SW480 (cell line): Measurements from ENCODE around the gene FAM43B.
A peak's percentile ranks its signal among the peaks of the same experiment; 100 is the strongest.
"Not testable (repeated sequence)": the region's sequence is repeated elsewhere in the genome, so short reads cannot be mapped to it uniquely, and the experiment has no call there.

Experiments
- DNase-seq: peaks from one replicate; pipeline ENCODE4 v3.0.0-alpha.2; 2016; ENCODE audit warnings: low spot score

Gene FAM43B, protein sequence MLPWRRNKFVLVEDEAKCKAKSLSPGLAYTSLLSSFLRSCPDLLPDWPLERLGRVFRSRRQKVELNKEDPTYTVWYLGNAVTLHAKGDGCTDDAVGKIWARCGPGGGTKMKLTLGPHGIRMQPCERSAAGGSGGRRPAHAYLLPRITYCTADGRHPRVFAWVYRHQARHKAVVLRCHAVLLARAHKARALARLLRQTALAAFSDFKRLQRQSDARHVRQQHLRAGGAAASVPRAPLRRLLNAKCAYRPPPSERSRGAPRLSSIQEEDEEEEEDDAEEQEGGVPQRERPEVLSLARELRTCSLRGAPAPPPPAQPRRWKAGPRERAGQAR

DNA sequence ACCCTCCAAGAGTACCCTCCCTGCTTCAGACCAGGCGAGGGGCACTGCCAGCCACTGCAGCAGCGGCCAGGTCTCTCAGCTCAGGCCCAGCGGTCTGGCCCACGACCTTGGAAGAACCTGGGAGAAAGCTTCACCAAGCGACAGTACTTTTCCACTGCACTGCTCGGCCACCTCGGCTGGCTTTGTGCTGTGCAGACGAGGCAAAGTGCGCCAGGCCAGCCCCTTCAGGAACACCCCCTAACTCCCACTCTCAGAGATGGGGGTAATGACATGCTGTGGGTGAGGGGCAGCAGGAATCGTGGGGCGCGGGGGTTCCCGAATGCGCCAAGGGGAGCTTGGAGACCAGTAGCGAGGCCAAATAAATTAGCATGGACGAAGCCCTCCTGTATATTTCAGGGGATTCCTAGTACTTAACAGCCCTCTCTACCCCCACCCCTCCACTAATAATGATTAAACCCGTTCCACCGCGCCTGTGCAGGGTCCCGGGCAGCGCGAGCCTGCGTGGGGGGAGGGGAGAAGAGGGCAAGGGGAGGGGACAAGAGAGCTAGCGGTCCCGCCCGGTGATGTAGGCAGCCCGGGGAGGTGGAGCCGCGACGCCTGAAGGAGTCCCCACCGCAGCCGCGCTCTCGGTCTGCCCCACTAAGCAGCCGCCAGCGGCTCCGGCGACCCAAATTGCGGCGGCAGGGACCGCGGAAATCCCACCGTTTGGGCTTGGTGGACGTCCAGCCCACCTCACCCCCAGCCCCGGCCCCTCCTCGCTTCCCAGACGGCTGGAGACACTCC lies at the start of gene FAM43B:
Gene FAM43B (plus strand): TSS at position 629 of the 783 bp plus-strand sequence. CDS start 401 bp downstream, outside the sequence.
- DNase-seq = peak; percentile 14

DNA sequence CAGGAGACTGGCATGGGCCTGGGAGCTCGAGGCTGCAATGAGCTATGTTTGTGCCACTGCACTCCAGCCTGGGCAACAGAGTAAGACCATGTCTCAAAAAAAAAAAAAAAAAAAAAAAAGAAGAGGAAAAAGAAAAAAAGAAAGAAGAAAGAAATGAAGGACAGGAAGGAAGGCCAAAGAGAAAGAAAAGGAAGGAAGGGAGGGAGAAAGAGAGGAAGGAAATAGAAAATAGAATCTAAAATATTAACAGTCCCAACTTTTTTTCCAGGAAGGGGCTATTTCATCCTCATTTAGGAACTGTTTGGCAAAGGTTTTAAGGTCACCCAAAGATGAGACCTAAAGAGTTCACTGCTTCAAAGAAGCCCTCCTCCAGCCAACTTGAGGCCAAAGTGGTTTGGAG lies 46.9 kb upstream of the FAM43B start:
- DNase-seq = no peak

DNA sequence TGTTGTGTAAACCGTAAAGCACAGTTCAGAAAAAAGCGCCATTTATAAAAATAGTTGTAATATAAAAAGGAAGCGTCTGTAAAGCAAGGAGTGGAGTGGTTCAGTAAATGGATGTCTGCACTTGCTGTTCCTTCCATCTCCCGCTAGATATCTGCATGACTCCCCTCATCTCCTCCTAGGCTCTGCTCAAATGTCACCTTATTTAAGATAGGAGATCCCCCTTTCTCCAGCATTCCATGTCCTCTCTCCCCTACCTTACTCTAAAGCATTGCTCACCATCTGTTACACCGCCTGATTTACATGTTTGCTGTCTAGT lies 45.2 kb upstream of the FAM43B start:
- DNase-seq = no peak

DNA sequence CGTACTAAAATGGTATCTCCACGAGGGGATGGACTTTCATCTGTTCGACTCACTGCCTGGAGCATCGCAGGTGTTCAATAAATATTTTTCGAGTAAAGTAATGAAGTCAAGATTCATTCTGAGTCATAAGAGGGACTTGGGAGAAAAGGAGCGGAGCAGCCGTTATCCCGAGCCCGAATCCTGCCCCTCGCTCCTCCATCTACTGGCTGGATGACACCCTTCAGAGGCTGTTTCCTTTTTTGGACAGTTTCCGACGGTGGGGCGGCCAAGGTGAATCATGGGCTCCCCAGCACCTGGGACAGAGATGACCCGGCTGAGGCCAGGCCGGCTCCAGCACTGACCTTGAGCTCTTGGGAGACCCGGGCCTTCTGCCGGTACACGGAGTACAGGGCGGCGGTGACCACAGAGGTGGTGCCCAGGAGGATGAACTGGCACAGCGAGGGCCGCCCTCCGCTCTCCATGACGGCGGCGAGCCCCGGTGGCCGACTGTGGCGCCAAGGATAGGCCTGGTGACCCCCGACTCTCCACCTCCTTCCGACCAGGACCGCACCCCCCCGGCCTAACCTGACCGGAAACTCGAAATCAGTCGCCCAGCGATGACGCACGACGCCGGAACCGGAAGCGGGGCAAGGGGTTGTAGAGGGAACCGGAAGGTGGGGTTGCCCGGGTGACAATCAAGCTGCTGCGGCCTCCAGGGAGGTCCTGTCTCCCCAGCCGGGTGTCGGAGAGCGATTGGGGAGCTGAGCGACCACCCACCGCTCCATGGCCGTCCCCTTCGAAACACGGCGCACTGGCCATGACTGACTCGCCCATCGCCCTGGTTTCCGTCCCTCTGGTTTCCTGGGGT lies 44.6 kb upstream of the FAM43B start, which contains the start of gene MUL1:
Gene MUL1 (minus strand): TSS at position 588 of the 847 bp plus-strand sequence. CDS start 127 bp downstream, at position 461.
- DNase-seq = peak; percentile 84

DNA sequence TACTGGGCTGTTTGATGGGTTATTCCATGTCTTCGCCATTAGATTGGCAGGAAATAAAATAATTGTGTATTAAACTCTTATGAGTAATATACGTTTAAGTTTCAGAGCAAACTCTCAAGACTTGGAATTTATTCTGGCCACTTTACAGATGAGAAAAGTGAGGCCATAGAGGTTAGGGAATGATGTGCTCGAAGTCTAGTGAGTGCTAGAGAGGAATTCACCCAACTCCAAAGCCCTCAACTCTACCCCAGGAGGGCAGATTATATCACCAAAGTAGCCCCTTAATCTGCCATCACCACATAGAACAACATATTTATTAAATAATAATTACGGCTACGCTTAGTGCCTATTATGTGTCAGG lies 44.0 kb upstream of the FAM43B start:
- DNase-seq = no peak

DNA sequence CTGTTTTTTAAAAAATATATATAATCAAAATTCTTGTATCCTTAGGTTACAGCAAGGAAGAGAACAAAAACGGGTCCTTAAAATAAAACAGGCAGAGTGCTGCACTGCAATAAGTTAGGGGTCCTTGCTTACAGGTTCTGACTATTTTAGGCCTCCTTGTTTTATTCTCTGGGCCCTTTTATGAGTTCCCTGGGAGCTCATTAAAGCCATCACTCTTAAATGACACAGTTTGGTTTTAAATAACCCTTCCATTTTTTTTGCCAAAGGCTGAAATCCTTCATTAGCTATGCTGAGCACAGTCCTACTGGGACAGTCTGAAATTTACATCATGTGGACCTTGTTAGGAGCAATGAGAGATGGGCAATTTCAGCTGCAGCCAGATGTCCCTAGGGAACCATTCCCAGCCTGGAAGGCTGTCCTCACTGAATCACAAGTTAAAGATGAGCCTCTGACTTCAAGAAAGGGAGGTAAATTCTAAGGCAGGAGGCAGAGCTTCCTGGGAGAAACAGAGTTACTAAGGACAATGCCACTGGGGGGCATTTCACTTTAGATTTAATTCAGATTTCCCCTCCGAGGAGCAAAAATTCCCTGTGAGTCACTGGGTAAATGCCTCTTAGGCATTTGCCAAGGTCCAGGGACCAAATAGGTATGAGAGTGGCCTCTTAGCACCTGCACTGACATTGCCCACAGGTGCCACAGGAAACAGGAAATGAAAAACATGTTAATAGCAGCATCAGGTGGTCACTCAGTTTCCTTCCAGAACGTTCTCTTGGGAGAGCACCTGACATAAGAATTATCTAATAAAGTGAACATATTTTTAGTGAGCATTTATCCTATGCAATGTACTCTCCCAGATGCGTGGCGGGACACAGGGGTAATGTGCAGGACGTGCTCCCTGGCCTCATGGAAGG lies 40.6 kb upstream of the FAM43B start:
- no peak for DNase-seq

DNA sequence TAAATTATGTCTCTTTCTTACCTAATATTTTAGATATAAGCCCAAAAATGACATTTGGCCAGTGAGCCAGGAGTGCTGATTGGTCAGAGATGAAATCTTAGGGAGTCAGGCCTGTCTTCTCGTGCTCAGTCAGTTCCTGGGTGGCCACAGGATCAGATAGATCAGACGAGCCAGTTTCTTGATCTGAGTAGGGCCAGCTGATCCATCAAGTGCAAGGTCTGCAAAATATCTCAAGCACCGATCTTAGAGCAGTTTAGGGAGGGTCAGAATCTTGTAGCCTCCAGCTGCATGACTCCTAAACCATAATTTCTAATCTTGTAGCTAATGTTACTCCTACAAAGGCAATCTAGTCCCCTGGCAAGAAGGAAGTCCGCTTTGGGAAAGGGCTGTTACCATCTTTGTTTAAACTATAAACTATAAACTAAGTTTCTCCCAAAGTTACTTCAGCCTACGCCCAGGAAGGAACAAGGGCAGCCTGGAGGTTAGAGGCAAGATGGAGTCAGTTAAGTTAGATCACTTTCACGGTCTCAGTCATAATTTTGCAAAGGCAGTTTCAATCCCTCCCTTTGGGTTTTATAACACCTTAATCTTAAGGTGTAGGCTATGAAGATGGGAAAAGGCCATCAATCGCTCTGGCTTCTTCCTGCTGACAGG lies 32.6 kb upstream of the FAM43B start:
- DNase-seq = not testable (repeated sequence)

DNA sequence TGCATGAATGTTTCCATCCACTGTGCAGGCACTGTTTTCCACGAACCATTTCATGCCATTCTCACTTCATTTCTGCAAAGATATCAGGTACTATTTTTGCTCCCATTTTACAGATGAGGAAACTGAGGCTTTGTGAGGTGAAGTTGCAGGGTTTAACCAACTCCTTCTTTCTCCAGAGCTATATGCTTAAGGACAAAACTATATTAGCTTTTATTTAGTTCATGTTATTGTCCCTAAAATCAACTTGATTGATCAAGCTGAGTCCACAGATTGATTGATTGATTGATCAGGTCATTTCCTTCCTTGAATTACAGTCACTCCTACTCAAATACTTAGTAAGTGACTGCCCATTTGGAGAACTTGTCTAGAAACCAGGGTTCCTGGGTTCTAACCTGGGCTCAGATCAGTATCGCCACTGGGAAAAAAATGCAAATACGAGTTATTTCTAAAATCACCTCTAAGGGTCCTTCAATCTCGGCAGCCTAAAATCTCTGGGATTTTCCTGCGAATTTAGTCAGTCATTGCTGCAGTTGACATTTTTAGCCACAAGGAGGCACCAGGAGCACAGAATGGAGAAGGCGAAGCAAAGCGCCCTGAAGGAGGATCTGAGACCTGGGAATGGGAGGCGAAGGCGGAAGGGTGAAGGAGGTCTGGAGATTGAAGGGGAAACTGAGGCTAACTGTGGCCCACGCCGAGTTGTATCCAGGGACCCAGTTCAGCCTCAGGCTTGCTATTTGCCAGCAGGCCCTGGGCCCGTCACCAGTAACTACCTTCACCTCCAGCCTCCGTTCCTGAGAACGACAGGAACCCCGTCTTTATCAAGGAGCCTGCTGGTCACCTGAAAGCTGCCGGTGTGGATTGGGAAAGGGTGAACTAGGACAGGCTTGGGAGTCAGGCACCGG lies 30.2 kb upstream of the FAM43B start:
- DNase-seq = peak; percentile 61

DNA sequence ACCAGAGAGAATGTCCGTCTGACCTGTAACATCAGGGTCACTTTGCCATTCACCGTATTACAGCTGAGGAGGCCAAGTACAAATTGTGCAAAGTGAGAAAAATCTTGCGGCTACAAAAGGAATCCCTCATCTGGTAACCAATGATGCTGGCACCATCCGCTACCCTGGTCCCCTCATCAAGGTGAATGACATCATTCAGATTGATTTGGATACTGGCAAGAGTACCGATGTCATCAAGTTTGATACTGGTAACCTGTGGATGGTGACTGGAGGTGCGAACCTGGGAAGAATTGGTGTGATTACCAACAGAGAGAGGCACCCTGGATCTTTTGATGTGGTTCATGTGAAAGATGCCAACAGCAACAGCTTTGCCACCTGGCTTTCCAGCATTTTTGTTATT lies 26.1 kb upstream of the FAM43B start:
- no peak for DNase-seq

DNA sequence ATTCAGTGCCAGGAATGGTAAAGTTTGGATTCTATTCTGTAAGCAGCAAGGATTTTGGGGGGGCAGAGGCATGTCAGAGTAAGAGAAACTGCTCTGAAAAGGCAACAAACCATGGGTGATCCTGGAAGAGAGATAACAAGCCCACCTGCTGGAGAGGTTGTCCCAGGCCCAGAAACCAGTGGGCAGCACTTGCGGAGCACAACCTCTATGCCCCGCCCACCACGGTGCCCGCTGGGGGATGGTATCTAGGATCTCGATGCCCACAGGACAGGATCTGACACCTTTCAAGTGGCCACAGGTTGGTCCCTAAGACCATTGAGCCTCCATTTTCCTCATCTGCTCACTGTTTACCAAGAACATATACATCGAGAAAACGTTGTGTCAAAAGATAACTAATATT lies 24.2 kb upstream of the FAM43B start:
- no peak for DNase-seq

DNA sequence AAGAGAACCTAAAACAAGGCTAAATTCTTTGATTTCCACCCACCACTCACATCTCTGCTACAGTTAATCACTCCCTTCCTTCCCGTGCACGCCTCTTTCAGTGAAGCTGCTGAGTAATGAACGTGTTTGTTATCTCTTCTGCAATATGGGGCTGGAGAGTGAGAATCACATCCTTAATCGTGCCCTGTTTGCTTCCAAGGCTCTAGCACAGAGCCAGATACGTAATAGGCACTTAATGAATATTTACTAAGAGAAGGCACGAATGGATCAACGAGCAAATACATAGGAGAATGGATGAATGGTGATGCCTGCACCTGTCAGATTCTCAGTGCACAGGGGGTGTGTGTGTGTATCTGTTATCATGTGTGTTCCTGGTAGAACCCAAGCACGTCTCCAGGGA lies 22.1 kb upstream of the FAM43B start:
- no peak for DNase-seq

DNA sequence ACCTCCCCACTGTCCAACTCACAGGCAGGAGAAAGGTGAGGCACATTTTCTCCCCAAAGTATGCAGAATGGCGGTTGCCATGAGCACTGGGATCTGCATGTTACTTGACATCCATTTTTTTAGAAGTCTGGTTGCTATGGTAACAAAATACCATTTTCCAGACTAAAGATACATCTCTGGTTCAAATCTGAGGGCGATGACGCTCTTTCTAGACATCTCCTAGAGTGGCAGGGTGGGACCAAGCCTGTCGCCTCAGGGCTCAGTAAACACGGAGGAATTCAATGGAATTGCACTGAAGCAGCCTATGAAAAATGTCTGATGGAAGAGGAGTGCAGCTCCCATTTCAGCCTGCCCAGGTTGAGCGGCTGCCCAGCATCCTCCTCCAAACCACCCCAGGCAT lies 21.5 kb upstream of the FAM43B start:
- DNase-seq = no peak

DNA sequence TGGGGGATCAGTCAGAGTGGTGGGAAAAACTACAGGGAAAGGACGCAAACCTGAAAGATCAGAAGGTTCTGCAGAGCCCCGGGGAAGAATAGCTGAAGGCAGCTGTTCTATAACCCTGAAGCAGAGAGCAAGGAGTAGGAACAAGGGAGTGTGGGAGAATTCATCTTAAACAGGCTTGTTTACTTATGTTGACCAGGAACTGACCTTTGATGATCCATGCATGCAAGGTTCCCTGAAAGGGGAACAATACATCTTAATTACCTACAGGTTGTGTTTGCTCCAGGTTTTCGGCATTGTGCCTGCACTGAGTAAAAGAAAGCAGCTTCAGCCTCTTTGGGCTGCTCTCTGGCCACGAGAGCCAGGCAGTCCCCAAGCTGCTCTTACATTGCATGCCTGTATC lies 18.7 kb upstream of the FAM43B start:
- DNase-seq = no peak

DNA sequence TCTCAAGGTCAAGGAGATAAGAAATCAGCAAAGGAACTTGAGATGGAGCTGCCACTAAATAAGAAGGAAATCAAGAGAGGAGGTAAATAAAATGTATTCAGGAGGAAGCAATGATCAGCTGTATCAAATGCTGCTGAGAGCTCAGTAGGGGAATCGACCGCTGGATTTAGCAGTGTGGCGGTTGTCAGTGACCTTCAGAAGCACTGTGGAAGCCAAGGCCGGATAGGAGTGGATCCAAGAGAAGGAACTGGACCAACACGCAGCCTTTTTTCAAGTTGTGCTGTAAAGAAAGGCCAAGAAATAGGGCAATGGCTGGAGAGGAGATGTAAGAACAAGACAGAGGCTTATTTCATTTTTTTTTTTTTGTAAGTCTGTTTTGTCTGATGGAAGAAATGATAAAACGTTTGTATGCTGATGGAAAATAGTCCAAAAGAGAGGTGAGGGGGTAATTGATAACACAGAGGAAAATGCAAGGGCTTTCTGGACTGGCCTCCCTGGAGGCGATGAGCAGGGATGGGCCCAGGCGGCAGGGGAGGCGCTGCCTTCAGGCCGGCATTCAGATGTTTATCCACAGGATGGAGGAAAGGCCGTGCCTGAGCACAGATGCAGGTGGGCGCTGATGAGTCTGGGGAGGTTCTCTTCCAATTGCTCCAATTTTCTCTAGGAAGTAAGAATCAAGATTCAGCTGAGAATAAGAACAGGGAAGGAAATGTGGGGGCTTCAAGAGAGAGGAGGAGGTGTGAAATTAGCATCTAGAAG lies 17.5 kb upstream of the FAM43B start:
- DNase-seq = no peak

DNA sequence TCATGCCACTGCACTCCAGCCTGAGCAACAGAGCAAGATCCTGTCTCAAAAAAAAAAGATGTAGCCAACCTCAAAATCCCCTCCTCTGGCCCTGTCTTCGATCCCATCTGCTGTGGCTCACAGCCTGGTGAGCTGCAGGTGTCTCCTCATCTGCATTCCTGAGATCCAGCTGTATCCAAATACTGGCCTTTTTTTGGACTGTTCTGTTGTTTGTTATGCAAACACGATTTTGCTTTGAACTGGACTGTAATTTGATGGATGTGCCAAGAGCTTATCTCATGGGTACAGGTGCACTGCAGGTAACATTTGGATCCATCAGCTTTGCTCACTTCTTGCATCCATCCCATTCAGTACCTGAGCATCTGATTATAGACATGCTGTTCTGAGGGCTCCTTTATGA lies 14.1 kb upstream of the FAM43B start:
- no peak for DNase-seq

DNA sequence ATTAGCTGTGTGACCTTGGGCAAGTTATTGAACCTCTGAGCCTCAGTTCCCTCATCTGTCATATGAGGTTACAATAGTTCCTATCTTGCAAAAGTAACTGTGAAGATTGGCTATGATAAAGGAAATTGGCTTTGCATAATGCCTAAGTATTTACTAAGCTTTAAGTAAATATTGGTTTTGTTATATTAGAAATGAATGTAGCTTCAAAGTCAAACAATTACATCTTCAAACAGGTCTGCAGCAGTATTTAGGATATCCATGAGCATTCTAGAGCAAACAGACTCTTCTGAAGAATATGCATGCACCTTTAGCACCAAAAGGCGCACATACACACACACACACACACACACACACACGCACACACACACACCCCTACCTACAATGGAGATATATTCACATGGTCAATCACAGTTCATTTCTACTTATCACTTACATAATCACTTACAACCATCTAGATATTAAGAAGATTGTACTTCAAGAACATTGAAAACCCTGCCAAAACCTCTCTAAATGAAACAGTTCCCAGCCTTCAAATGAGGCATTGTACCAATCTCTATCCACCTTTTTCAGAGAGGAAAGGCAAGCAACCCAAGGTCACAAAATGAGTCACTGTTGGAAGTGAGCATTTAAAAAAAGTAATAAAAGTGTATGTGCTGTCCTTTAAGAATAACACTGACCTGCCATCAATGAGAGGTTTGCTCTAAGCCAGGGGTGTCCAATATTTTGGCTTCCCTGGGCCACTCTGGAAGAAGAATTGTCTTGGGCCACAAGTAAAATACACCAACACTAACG lies 13.4 kb upstream of the FAM43B start:
- no peak for DNase-seq

DNA sequence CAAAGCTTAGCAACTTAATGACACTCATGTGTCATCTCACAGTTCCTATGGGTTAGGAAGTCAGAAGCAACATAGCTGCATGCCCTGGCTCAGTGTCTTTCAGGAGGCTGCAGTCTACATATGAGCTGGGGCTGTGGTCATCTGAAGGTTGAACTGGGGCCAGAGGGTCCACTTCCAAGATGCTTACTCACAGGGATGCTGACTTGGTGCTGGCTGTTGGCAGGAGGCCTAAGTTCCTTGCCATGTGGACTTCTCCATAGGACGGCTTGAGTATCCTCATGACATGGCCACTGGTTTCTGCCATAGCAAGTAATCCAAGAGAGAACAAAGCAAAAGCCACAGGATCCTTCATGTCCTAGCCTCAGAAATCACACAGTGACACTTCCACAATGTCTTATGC lies 12.1 kb upstream of the FAM43B start:
- DNase-seq = no peak

DNA sequence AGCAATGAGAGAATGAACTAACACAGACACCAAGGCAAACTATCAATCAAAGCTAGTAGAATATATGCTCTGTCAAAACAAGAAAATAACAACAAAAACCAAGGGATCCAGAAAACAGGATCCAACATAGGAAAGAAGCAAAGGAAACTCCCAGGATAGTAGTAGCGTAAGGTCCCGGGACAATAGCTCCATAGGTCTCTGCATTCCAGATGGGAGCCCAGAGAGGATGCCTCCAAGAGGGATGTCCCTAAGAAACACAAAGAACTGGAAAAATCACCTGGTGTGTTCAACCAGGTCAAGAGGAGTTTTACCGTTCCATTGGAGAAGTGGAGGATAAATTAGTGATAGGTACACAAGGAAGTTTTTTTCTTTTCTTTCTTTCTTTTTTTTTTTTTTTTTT lies 5.7 kb upstream of the FAM43B start:
- no peak for DNase-seq

DNA sequence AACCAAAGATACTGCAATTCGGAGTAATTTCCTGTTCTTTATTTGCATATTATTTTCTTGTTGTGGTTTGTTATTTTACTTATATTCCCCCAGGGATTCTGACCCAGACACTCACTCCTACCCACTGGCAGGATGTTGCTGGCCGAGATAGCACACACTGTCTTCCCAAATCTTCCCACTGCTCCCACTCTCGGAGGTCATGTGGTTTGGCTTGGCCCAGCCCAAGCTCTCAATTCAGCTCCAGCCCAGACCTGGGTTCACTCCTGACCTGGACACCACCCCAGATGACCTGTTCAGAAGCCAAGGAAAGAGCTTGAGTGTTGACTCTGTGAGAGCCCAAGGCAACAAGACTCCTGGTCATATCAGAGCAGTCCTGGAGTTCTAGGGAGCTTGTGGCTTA lies 1.2 kb upstream of the FAM43B start:
- DNase-seq = no peak
